NB4 (cell line): ENCODE measurements around the gene SNRK.

ENCODE experiments used
- DNase-seq: peaks from one replicate; pipeline ENCODE4 v3.0.0; 2010; ENCODE audit warnings: low read depth
- H3K4me3 ChIP-seq: one replicate; pipeline ENCODE4 v1.5.1; 2011; ENCODE audit warnings: mild to moderate bottlenecking, low read depth, low read length, moderate library complexity
- MAX ChIP-seq: IDR thresholded peaks from 2 replicates; pipeline ENCODE4 v1.6.1; 2011; ENCODE audit warnings: low read depth, low read length
- MYC ChIP-seq: IDR thresholded peaks from 2 replicates; pipeline ENCODE4 v1.6.1; 2011; ENCODE audit warnings: low read depth, low read length
- POLR2A ChIP-seq: IDR thresholded peaks from 2 replicates; pipeline ENCODE4 v1.6.1; 2011; ENCODE audit warnings: mild to moderate bottlenecking; ENCODE audit not compliant: insufficient read length; ENCODE audit errors: extremely low read depth
- TF ChIP-seq, protein P1 (sequence below): IDR thresholded peaks from one replicate; pipeline ENCODE4 v1.5.1; 2012; ENCODE audit warnings: low read depth, low read length

Gene SNRK

GRCh38 chr3:43390255-43390588 lies 103.9 kb downstream of the SNRK start:
- no peak for DNase-seq
- no peak overlapping the region for H3K4me3 ChIP-seq
- TF ChIP-seq, protein P1, sequence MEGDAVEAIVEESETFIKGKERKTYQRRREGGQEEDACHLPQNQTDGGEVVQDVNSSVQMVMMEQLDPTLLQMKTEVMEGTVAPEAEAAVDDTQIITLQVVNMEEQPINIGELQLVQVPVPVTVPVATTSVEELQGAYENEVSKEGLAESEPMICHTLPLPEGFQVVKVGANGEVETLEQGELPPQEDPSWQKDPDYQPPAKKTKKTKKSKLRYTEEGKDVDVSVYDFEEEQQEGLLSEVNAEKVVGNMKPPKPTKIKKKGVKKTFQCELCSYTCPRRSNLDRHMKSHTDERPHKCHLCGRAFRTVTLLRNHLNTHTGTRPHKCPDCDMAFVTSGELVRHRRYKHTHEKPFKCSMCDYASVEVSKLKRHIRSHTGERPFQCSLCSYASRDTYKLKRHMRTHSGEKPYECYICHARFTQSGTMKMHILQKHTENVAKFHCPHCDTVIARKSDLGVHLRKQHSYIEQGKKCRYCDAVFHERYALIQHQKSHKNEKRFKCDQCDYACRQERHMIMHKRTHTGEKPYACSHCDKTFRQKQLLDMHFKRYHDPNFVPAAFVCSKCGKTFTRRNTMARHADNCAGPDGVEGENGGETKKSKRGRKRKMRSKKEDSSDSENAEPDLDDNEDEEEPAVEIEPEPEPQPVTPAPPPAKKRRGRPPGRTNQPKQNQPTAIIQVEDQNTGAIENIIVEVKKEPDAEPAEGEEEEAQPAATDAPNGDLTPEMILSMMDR = no peak
- TF ChIP-seq MAX (no peak), POLR2A (no peak), MYC (no peak)

- no peak for TF ChIP-seq MYC
- no peak for DNase-seq
- no peak overlapping the region for H3K4me3 ChIP-seq
Observed at GRCh38 chr3:43391621-43392020, 105.3 kb downstream of the SNRK start.

DNA sequence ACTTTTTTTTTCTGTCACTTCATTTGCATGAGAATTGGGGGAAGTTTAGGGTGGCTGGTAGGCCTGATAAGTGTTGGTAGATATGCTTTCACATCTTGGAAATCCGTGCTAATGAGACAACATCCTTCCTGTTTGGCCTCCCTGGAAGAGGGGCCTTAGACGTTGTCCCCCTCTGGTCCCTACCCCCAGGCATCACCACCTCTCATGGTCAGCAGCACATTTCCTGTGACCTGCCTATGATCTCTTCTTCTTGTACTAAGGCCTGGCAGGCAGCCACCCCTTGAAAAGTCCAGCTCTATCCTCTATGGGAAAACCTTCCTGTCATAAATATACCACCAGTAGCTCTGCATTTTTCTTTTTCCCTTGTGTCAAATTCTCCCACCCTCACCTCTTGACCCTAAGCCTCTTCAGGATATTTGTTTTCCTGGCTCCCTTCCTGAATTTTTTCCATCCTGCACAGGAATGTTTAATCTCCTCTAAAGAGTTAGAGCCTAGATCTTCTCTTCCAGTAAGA lies 107.8 kb downstream of the SNRK start:
- no peak for DNase-seq
- TF ChIP-seq, protein P1 = no peak
- TF ChIP-seq MYC (no peak), MAX (no peak), POLR2A (no peak)
- no peak overlapping the region for H3K4me3 ChIP-seq

DNA sequence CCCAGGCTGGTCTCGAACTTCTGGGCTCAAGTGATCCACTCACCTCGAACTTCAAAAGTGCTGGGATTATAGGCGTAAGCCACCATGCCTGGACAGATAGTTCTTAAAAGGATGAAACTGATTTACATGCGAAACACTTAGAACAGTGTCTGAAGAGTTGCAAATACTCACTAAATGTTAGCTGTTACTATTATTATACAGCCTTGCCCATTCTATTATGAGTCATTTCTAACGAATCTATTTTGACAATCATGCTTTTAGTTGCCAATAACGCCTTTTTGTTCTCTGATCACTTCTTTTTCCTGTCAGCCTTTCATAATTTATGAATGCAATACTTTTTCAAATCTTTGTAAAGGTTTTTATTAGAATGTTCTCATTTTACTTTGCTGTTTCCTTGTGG lies 112.7 kb downstream of the SNRK start:
- no peak for TF ChIP-seq POLR2A
- H3K4me3 ChIP-seq = no peak overlapping the region
- DNase-seq = no peak

DNA sequence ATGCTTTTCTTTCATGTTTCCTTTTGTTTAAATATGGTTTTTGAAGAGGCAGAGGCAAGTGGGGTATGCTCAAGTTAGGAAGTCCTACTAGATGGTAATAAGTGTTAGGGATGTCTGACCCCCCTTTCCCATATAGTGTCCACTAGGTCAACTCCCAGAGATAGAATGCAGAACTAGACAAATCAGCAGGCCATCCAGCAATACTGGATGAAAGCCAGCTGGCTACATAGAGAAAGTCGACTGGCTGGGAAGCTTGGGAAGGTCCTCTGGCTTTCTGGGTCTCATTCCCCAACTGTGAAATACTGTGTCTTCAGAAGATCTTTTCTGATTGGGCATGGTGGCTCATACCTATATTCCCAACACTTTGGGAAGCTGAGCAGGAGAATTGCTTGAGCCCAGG lies 113.8 kb downstream of the SNRK start:
- TF ChIP-seq, protein P1 = no peak
- TF ChIP-seq MAX (no peak), POLR2A (no peak), MYC (no peak)
- no peak overlapping the region for H3K4me3 ChIP-seq
- no peak for DNase-seq
